CD4-positive, alpha-beta T cell (primary cell): ENCODE measurements around the gene PLOD3. TPM values are rescaled to one million over a fixed set of nuclear protein-coding genes. Genes with fewer than 3 reads are reported as not detected.
A peak's percentile ranks its signal among the peaks of the same experiment; 100 is the strongest.

Experiments used
- ATAC-seq: fragments of 200-7000 bp; cut with Tn5 transposase; one replicate; pipeline ENCODE4 v1.10.0; 2022; ENCODE audit warnings: mild to moderate bottlenecking; ENCODE audit not compliant: poor library complexity
- CTCF ChIA-PET: fragments of 350-600 bp; sonication (Branson Sonifier 250); formaldehyde crosslinking; loops from one replicate; lab custom pipeline; 2021; ENCODE audit warnings: antibody characterized with exemption, inconsistent platforms; lab: Charles Lee
- POLR2A ChIA-PET: fragments of 350-600 bp; sonication (Branson Sonifier 250); formaldehyde crosslinking; loops from one replicate; lab custom pipeline; 2021; ENCODE audit warnings: antibody characterized with exemption, inconsistent platforms; lab: Charles Lee
- DNase-seq, 14 experiments: peaks; one replicate each; pipeline ENCODE4 v3.0.0-alpha.2; 2013 to 2020; ENCODE audit warnings: mixed read lengths in 2 of 14
- H3K27ac ChIP-seq, 2 donors: one replicate each; pipeline versions ENCODE4 v1.5.1 to v1.7.0; 2013; ENCODE audit warnings: low read length in 2 of 2, low read depth in 1 of 2, mild to moderate bottlenecking in 1 of 2
- H3K27me3 ChIP-seq, 2 experiments: 1 replicate in 1 of 2; 2 replicates in 1 of 2; pipeline versions ENCODE4 v1.6.1 to v1.7.0; 2013; ENCODE audit warnings: low read length in 2 of 2, control low read depth in 1 of 2, mild to moderate bottlenecking in 1 of 2, moderate library complexity in 1 of 2; ENCODE audit not compliant: insufficient read depth in 2 of 2, control insufficient read depth in 1 of 2
- H3K36me3 ChIP-seq: one replicate; pipeline ENCODE4 v1.6.1; 2013; ENCODE audit warnings: low read length, control low read depth; ENCODE audit not compliant: insufficient read depth
- H3K4me1 ChIP-seq: one replicate; pipeline ENCODE4 v1.6.1; 2013; ENCODE audit warnings: low read length, control low read depth; ENCODE audit not compliant: insufficient read depth
- H3K4me3 ChIP-seq: one replicate; pipeline ENCODE4 v1.5.1; 2013; ENCODE audit warnings: mild to moderate bottlenecking, low read length, moderate library complexity
- H3K9me3 ChIP-seq, 2 experiments: 1 replicate in 1 of 2; 2 replicates in 1 of 2; pipeline versions ENCODE4 v1.6.1 to v1.7.0; 2013; ENCODE audit warnings: low read length in 2 of 2, mild to moderate bottlenecking in 2 of 2, control low read depth in 1 of 2, moderate library complexity in 1 of 2; ENCODE audit not compliant: control insufficient read depth in 1 of 2, insufficient read depth in 1 of 2
- H3K27ac Mint-ChIP-seq: one replicate; pipeline ENCODE4 v1.8.0; 2020; ENCODE audit warnings: mixed read lengths
- H3K27me3 Mint-ChIP-seq: one replicate; pipeline ENCODE4 v1.8.0; 2021; ENCODE audit warnings: mixed read lengths
- H3K36me3 Mint-ChIP-seq: one replicate; pipeline ENCODE4 v1.8.0; 2021; ENCODE audit warnings: low read depth, mixed read lengths
- H3K4me1 Mint-ChIP-seq: one replicate; pipeline ENCODE4 v1.8.0; 2021; ENCODE audit warnings: low read depth, mixed read lengths
- H3K4me3 Mint-ChIP-seq: one replicate; pipeline ENCODE4 v1.8.0; 2020; ENCODE audit warnings: mild to moderate bottlenecking, mixed read lengths
- H3K9me3 Mint-ChIP-seq: one replicate; pipeline ENCODE4 v1.8.0; 2020; ENCODE audit warnings: mixed read lengths
- CTCF ChIP-seq: fragments of 200-600 bp; IDR thresholded peaks from one replicate; pipeline ENCODE4 v1.8.0; 2022; ENCODE audit warnings: antibody characterized with exemption, mild to moderate bottlenecking
- intact Hi-C, 2 experiments: fragments of 100-400 bp; cut with DNase I in 1 of 2; cut with micrococcal nuclease in 1 of 2; formaldehyde crosslinking; loops; one replicate each; pipeline versions ENCODE4 v1.15.1 to v1.9.0; 2023 to 2025; cut with DNase I, micrococcal nuclease
- total RNA-seq, 174 experiments: library from RNA in 2 of 174; stranded (reverse) in 2 of 174; gene quantifications; one replicate each; pipeline ENCODE4 v1.2.3 and lab custom pipeline; 2021 to 2026

PLOD3 gene
- total RNA-seq, 2 experiments from 2014 or later, result 13.8 to 15.9 TPM

DNA sequence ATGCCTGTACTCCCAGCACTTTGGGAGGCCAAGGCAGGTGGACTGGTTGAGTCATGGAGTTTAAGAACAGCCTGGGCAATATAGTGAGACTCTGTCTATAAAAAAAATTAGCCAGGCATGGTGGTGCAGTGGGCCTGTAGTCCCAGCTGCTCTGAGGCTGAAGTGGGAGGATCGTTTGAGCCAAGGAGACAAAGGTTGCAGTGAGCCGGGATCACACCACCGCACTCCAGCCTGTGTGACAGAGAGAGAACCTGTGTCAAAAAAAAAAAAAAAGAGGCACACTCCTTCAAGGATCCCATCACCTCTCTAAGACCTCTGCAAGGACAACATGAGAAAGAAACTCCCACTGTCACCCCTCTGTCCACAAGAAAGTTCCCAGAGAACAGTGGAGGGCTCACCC is 41.7 kb downstream of the PLOD3 start:
- no peak for TF ChIP-seq CTCF
- H3K4me1 ChIP-seq, result peaks cover 58% of the 10 kb centered on the region
- Mint-ChIP-seq H3K36me3 (no peaks in the 10 kb centered on the region), H3K9me3 (no peaks in the 10 kb centered on the region), H3K4me1 (peaks cover 39% of the 10 kb centered on the region), H3K27me3 (peaks cover 86% of the 10 kb centered on the region), H3K27ac (no peak overlapping the region), H3K4me3 (no peak overlapping the region)
- H3K27ac ChIP-seq, result no peak overlapping the region
- no peak for ATAC-seq
- H3K36me3 ChIP-seq, result no peaks in the 10 kb centered on the region
- CTCF ChIA-PET, result interaction anchor here (1.1 kb wide), 2 partner anchors 17 to 23 kb away, joined by 3 read pairs; no protein-coding TSS in a partner anchor
- H3K4me3 ChIP-seq, result no peak overlapping the region
- no peak for DNase-seq
- peaks cover 0 to 30% of the 10 kb centered on the region in 2 experiments for H3K9me3 ChIP-seq
- POLR2A ChIA-PET, result no interaction called here
- H3K27me3 ChIP-seq, result peaks cover 89 to 97% of the 10 kb centered on the region in 2 experiments
- intact Hi-C loops, result no loop called here

DNA sequence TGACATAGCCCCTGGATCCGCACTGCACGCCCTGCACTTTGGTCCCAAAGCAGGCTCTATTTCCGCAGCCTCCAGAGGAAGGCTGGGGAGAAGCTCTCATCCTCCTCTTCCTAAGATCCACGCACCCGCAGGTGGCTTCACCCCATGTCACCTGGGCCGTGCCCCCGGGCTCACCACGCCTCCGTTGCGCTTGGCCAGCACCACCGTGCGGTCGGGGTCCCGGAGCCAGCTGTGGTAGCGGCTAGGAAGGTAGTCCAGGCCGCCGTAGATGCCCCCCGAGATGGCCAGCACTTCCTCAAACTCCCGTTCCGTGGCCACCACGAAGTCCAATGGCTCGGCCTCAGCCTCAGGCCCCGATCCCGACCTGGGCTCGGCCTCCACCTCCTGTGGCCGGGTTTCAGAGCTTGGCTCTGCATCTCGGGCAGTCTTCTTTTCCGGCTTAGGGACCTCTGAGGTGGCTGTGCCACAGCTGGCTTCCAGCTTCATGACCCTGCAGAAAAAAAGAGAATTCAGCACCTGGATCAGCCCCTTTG is 43.0 kb downstream of the PLOD3 start:
- Mint-ChIP-seq H3K27ac (no peak overlapping the region), H3K36me3 (no peaks in the 10 kb centered on the region), H3K4me3 (peak overlapping the region; percentile 71), H3K4me1 (peaks cover 51% of the 10 kb centered on the region), H3K9me3 (no peaks in the 10 kb centered on the region), H3K27me3 (peaks cover 93% of the 10 kb centered on the region)
- H3K27ac ChIP-seq, result no peak overlapping the region
- H3K4me3 ChIP-seq, result no peak overlapping the region
- POLR2A ChIA-PET, result interaction anchor here (1.1 to 1.3 kb wide), 3 partner anchors 44 to 285 kb away, joined by 3 to 4 read pairs (median 3); partner anchors contain the start of genes UFSP1 and ZNHIT1
- H3K36me3 ChIP-seq, result no peaks in the 10 kb centered on the region
- CTCF ChIA-PET, result interaction anchor here (1.7 to 2.1 kb wide), 2 partner anchors 12 to 30 kb away, joined by 4 to 9 read pairs; no protein-coding TSS in a partner anchor
- DNase-seq (no peak), ATAC-seq (no peak)
- intact Hi-C loops, result no loop called here
- H3K9me3 ChIP-seq, result peaks cover 0 to 30% of the 10 kb centered on the region in 2 experiments
- H3K4me1 ChIP-seq, result peaks cover 58% of the 10 kb centered on the region
- no peak for TF ChIP-seq CTCF
- peaks cover 94 to 97% of the 10 kb centered on the region in 2 experiments for H3K27me3 ChIP-seq

GRCh38 chr7:101173752-101174244 is 43.6 kb downstream of the PLOD3 start:
- CTCF ChIA-PET, result interaction anchor here (1.7 to 2.1 kb wide), 2 partner anchors 13 to 30 kb away, joined by 4 to 9 read pairs; no protein-coding TSS in a partner anchor
- Histone ChIP-seq H3K9me3 (peaks cover 0 to 32% of the 10 kb centered on the region in 2 experiments), H3K27me3 (peaks cover 96 to 99% of the 10 kb centered on the region in 2 experiments), H3K27ac (no peak overlapping the region), H3K4me1 (peaks cover 58% of the 10 kb centered on the region), H3K36me3 (no peaks in the 10 kb centered on the region), H3K4me3 (no peak overlapping the region)
- no peaks in the 10 kb centered on the region for H3K9me3 Mint-ChIP-seq
- peaks cover 91% of the 10 kb centered on the region for H3K27me3 Mint-ChIP-seq
- H3K36me3 Mint-ChIP-seq, result no peaks in the 10 kb centered on the region
- H3K27ac Mint-ChIP-seq, result no peak overlapping the region
- peak overlapping the region; percentile 71 for H3K4me3 Mint-ChIP-seq
- no peak for TF ChIP-seq CTCF
- peak; percentile 67 for ATAC-seq
- POLR2A ChIA-PET, result interaction anchor here (1.1 to 1.3 kb wide), 3 partner anchors 44 to 284 kb away, joined by 3 to 4 read pairs (median 3); partner anchors contain the start of genes UFSP1 and ZNHIT1
- intact Hi-C loops, result no loop called here
- peaks cover 50% of the 10 kb centered on the region for H3K4me1 Mint-ChIP-seq
- peak; percentile 36 to 81 (median 55) for DNase-seq
